ENCODE data around the gene TAF1B. TPM values are rescaled to one million over a fixed set of nuclear protein-coding genes. Genes with fewer than 3 reads are reported as not detected.

Gene TAF1B
- total and polyA plus RNA-seq, 9 donors, result 6.4 to 22.0 (median 14.4) TPM

DNA sequence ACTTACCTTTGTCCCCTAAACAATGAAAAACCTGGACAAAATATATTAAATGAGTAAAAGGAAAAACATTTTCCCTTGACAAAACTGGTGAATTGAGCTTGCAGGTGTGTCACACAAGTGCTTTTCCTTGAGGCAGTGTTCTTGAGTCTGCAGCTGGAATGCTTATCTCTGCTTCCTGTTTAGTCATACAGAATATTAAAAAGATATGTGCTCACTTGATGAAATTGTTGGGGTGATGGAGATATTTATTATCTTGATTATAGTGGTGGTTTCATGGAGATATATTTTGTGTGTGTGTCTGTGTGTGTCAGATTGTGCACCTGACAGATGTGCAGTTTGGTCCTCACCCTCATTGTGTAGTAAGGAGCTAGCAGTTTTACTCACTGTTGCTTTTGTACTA lies 3.3 kb downstream of the TAF1B start:
- Histone ChIP-seq H3K4me3 (no peak overlapping the region), H3K4me1 (ENCODE audit: insufficient read depth) (no peaks in the 10 kb centered on the region), H3K27ac (no peak overlapping the region), H3K36me3 (no peaks in the 10 kb centered on the region), H3K9me3 (no peaks in the 10 kb centered on the region), H3K27me3 (no peaks in the 10 kb centered on the region)
- TF ChIP-seq EP300 (IDR thresholded peaks at IDR 0.05), result no peak
- no peak for TF ChIP-seq POLR2A (IDR thresholded peaks at IDR 0.05)
- no peak for TF ChIP-seq CTCF (IDR thresholded peaks at IDR 0.05)
- intact Hi-C loops (cut with DNase I), result no loop called here
- DNase-seq, result no peak

DNA sequence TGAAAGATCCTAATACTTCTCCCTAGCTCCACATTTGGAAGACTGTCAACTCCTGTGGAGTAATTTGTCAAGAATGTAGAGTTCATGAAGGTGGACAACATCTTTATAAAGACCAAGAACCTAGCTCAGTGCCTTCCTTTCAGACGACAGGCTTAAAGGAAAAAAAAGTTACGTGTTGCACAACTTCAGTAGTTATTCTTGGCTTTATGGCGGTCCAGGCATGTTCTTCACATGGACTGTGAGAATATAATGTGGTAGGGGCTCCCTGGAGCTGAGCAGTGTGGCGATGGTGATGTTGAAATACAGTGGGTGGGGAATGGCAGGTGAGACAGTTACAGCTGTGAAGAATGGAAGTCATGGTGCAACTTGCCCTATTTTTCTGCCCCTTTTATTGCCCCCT lies 3.9 kb downstream of the TAF1B start:
- TF ChIP-seq EP300 (IDR thresholded peaks at IDR 0.05) (no peak), POLR2A (IDR thresholded peaks at IDR 0.05) (no peak), CTCF (IDR thresholded peaks at IDR 0.05) (no peak)
- intact Hi-C loops (cut with DNase I), result no loop called here
- H3K4me3 ChIP-seq, result no peak overlapping the region
- H3K9me3 ChIP-seq, result no peaks in the 10 kb centered on the region
- no peak overlapping the region for H3K27ac ChIP-seq
- H3K27me3 ChIP-seq, result no peaks in the 10 kb centered on the region
- H3K36me3 ChIP-seq, result no peaks in the 10 kb centered on the region
- no peaks in the 10 kb centered on the region for H3K4me1 ChIP-seq (ENCODE audit: insufficient read depth)
- DNase-seq, result no peak
- 69 to 81% (median 75%) methylated on average over 4 of the region's 4 CpGs for WGBS, 3 donors

DNA sequence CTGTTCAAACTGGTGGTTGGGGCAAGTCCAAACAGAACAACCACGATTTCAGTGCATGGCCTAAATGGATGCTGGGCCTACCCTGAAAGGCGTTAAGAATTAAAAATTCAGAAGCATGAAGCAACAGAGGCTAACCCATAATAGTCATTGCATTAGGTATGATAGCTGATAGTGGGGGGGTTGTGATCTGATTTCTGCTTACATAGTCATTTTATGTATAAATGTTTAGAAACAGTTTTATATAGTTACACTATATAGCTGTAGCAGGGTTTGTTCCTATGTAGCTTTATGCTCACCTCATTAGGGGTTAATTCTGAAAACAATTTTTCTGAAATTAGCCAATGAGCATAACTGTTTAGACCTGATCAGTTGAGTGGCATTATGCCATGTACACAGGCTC lies 9.6 kb downstream of the TAF1B start:
- intact Hi-C loops (cut with DNase I), result no loop called here
- no peak for DNase-seq
- no peak overlapping the region for H3K4me3 ChIP-seq
- H3K4me1 ChIP-seq (ENCODE audit: insufficient read depth), result no peaks in the 10 kb centered on the region
- H3K36me3 ChIP-seq, result no peaks in the 10 kb centered on the region
- no peak for TF ChIP-seq CTCF (IDR thresholded peaks at IDR 0.05)
- no peak for TF ChIP-seq EP300 (IDR thresholded peaks at IDR 0.05)
- no peak for TF ChIP-seq POLR2A (IDR thresholded peaks at IDR 0.05)
- H3K27me3 ChIP-seq, result no peaks in the 10 kb centered on the region
- H3K9me3 ChIP-seq, result peaks cover 0 to 2% of the 10 kb centered on the region in 2 donors
- no peak overlapping the region for H3K27ac ChIP-seq
- 89 to 97% (median 92%) methylated on average over 2 of the region's 2 CpGs for WGBS, 3 donors

DNA sequence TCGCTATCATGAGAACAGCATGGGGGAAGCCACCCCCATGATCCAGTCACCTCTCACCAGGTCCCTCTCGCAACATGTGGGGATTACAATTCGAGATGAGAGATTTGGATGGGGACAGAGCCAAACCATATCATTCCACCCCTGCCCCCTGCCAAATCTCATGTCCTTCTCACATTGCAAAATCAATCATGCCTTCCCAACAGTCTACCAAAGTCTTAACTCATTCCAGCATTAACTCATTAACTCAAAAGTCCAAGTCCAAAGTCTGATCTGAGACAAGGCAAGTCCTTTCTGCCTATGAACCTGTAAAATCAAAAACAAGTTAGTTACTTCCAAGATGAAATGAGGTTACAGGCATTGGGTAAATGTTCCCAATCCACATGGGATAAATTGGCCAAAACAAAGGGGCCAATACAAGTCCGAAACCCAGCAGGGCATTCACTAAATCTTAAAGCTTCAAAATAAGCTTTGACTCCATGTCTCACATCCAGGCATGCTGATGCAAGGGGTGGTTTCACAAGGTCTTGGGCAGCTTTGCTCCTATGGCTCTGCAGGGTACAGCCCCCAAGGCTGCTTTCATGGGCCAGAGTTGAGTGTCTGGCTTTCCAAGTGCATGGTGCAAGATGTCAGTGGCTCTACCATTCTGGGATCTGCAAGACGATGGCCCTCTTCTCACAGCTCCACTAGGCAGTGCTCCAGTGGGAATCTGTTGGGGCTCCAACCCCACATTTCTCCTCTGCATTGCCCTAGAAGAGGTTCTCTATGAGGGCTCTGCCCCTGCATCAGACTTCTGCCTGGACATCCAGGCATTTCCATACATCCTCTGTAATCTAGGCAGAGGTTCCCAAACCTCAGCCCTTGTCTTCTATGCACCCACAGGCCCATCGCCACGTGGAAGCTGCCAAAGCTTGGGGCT lies 14.8 kb downstream of the TAF1B start:
- TF ChIP-seq EP300 (IDR thresholded peaks at IDR 0.05) (no peak), POLR2A (IDR thresholded peaks at IDR 0.05) (no peak), CTCF (IDR thresholded peaks at IDR 0.05) (no peak)
- H3K36me3 ChIP-seq, result no peaks in the 10 kb centered on the region
- WGBS, 3 donors, result 97 to 99% (median 98%) methylated on average over 7 of the region's 7 CpGs

More for the DNA sequence above, 14.8 kb downstream of the TAF1B start:
- no peak for DNase-seq
- Histone ChIP-seq H3K27ac (no peak overlapping the region), H3K4me1 (ENCODE audit: insufficient read depth) (no peaks in the 10 kb centered on the region), H3K4me3 (no peak overlapping the region), H3K27me3 (no peaks in the 10 kb centered on the region), H3K9me3 (peaks cover 0 to 10% of the 10 kb centered on the region in 2 donors)
- intact Hi-C loops (cut with DNase I), result no loop called here

All from ovary (tissue), 9 donors.